NCI-H345 treated with DMSO at 0.1 percent for 48 hours (cell line): ENCODE data around the gene KRTAP12-1.
"Not testable (repeated sequence)": the region's sequence is repeated elsewhere in the genome, so short reads cannot be mapped to it uniquely, and the experiment has no call there.

Experiments
- DNase-seq: peaks from one replicate; lab custom pipeline; 2025; ENCODE audit not compliant: unreplicated experiment; lab: John Stamatoyannopoulos, UW

KRTAP12-1 gene

GRCh38 chr21:44647222-44647552, 34.8 kb downstream of the KRTAP12-1 start:
- DNase-seq, result peak; percentile 76

GRCh38 chr21:44646366-44647221, 35.4 kb downstream of the KRTAP12-1 start, which contains the start of gene KRTAP10-11:
Gene KRTAP10-11 (plus strand): TSS chr21:44646414. CDS start chr21:44646459, 45 bp downstream.
- not testable (repeated sequence) for DNase-seq

GRCh38 chr21:44644878-44645277, 37.1 kb downstream of the KRTAP12-1 start:
- no peak for DNase-seq

- DNase-seq, result no peak
These were observed 38.1 kb downstream of the KRTAP12-1 start for GRCh38 chr21:44643741-44644310.

GRCh38 chr21:44640761-44641160, 41.2 kb downstream of the KRTAP12-1 start:
- no peak for DNase-seq

GRCh38 chr21:44639331-44639655, 42.7 kb downstream of the KRTAP12-1 start:
- no peak for DNase-seq

- DNase-seq, result not testable (repeated sequence)
These were observed 43.2 kb downstream of the KRTAP12-1 start for GRCh38 chr21:44638506-44639330.

GRCh38 chr21:44637851-44638348, 44.1 kb downstream of the KRTAP12-1 start:
- not testable (repeated sequence) for DNase-seq

GRCh38 chr21:44637018-44637850, 44.7 kb downstream of the KRTAP12-1 start, which contains the start of gene KRTAP10-10:
Gene KRTAP10-10 (plus strand): TSS chr21:44637356. CDS start chr21:44637418, 62 bp downstream.
- DNase-seq, result no peak

GRCh38 chr21:44636209-44637017, 45.5 kb downstream of the KRTAP12-1 start:
- DNase-seq, result no peak

GRCh38 chr21:44632067-44632466, 49.9 kb downstream of the KRTAP12-1 start:
- no peak for DNase-seq
